ENCODE results near the gene MYO3B. TPM values are rescaled to one million over a fixed set of nuclear protein-coding genes. Genes with fewer than 3 reads are reported as not detected.
"Not testable (repeated sequence)": the region's sequence is repeated elsewhere in the genome, so short reads cannot be mapped to it uniquely, and the experiment has no call there.

The MYO3B gene
- total RNA-seq, 1 experiment from 2014 or later = not detected

- DNase-seq (ENCODE audit: low read depth) = no peak
Observed at GRCh38 chr2:170566138-170566537, 388.2 kb downstream of the MYO3B start.

GRCh38 chr2:170567429-170567828 lies 389.5 kb downstream of the MYO3B start:
- DNase-seq (ENCODE audit: low read depth) = no peak

GRCh38 chr2:170568511-170568910 lies 390.6 kb downstream of the MYO3B start:
- DNase-seq (ENCODE audit: low read depth) = no peak

GRCh38 chr2:170571612-170572011 lies 393.7 kb downstream of the MYO3B start:
- DNase-seq (ENCODE audit: low read depth) = no peak

DNA sequence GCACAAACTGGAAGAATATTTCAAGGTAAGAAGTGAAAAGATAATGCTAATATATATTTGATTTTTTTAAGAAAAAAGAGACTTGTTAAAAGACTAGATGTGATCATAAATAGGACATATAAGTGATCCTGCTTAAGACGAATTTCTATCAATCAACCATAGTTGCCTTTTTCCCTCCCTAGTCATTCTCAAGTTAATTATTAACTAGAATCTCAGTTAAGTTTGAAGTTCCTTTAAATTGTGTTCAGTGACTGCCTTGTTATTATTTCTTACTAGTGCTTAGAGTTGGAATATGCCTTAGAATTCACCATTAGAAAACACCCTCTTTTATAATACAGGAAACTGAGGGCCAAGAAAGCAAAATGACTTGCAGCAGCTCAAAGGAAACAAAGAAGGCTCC lies 395.7 kb downstream of the MYO3B start:
- no peak for DNase-seq (ENCODE audit: low read depth)

- DNase-seq (ENCODE audit: low read depth) = no peak
Observed at GRCh38 chr2:170576296-170576695, 398.3 kb downstream of the MYO3B start.

DNA sequence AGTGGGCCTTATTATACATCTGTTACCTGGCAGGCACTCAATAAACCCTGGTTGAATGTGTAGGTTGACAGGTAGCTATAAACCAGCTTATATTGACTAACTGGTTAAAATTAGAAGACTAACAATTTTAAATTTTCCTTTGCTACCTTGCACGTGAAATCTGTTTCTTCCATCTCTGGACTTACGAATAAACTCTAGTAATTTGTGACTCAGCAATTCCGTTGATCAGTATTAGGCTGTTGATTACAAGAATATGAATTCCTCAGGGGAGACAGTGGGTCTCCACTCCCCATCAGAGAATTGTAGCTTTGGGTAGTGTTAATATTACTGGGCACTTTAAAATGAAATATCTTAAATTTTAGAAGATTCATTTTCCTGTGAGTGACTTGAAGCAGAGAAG lies 399.4 kb downstream of the MYO3B start:
- no peak for DNase-seq (ENCODE audit: low read depth)

GRCh38 chr2:170578606-170579005 lies 400.7 kb downstream of the MYO3B start:
- DNase-seq (ENCODE audit: low read depth) = no peak

DNA sequence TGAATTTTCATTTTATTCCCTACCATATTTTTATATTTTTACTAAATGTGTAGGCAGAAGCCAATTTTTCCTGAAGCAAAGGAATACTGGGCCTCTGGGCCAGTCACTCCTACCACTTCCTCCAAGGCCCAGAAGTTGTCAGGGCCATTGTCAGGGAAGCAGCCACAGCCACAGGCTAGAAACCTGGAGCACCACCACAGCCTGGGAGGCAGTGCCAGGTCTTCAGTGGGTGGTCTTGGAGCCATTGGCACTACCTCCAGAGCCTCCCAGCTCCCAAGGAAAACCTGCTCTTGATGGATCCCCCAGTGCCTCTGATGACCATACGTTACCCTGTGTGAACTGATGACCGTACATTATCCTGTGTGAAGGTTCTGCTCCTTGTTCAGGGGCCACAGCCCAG lies 401.6 kb downstream of the MYO3B start:
- DNase-seq (ENCODE audit: low read depth) = no peak

DNA sequence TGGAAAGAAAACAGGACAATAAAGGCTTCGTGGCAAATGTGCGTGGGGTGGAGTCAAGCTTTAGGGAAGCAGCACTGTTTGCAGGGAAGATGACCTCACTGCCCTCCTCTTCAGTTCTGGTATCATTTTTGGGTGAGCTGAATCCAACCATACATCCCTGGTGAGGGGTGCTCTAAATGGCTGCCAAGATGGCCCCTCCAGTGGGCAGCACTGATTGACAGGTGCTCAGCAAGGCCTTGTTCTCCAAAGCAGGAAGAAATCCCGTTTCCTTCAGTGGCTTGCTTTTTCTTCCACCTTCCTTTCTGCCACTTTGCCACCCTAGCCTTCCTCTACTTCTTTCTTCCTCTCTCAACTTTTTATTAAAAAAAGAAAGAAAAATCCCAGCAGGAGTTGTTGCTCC lies 404.4 kb downstream of the MYO3B start:
- DNase-seq (ENCODE audit: low read depth) = no peak

DNA sequence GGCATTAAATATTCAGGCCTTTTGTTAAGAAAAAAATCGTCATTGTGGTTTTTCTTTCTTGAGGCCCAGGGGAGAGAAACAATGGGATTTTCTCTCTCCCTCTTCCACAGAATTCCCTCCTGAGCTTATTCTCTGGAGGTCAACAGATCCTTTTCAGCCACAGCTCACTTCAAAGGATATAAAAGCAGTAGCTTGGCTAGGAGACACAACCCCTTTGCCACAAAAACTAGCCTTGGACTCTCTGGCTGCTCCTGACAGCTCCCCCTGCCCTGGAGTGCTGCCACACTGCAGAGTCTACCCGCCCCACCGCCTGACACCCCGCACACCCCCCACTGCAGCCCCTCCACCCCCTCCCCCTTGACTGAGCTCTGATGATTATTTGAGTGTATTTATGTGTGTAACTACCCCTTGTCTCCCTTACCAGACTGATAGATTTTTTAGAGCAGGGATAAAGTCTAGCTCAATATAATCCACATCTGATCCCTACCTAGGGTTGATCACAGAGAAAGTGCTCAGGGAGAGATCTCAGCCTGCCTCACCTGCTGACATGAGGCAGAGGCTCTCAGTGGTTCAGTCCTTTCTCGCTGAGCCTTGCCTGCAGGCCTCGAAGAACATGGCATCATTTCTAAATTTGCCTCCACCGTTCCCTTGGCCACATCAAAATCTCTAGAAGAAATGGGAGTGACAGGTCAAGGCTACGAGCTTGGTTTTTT lies 405.0 kb downstream of the MYO3B start:
- DNase-seq (ENCODE audit: low read depth) = no peak

- DNase-seq (ENCODE audit: low read depth) = no peak
Observed at GRCh38 chr2:170585067-170585466, 407.1 kb downstream of the MYO3B start.

DNA sequence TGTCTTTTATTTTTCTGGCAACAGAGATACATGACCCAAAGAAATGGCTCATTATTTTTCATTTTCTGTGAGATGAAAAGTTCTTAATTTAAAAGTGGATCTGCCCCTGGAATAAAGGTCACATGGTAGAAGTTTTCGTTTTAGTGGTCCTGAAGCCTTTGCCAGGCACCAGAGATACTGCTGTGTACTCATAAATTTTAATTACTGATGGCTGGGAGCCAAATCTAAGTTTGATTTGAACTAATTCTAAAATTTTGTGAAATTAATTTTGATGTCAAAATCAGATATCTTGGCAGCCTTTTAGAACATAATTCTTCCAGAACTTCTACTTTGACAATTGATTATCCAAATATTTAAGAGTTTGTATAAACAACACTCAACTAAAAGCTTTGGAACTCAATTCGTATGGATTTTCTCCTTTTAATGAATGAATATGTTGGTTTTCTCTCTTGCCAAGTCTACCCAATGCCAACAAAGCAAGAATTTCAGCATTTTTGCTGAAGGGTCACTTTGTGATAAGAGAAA lies 408.7 kb downstream of the MYO3B start:
- DNase-seq (ENCODE audit: low read depth) = no peak

DNA sequence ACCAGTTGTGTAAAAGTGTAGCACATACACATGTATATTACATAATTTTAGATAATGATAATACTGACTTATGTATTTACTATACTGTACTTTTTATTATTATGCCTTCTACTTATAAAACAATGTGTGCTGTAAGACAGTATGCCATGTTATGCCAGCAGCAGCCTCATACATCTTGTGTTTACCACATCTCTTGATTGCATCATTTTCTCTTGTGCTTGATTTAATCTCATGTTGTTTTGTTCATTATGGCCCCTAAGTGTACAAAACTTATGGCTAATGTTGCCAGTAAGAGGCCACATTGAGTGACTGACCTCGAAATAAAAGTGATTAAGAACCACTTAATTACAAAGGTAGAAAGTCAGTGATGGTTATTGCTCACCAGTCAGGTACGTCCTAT lies 409.2 kb downstream of the MYO3B start:
- DNase-seq (ENCODE audit: low read depth) = no peak

- peak; percentile 34 for DNase-seq (ENCODE audit: low read depth)
Observed at GRCh38 chr2:170587922-170588321, 410.0 kb downstream of the MYO3B start.

GRCh38 chr2:170588729-170589128 lies 410.8 kb downstream of the MYO3B start:
- no peak for DNase-seq (ENCODE audit: low read depth)

- no peak for DNase-seq (ENCODE audit: low read depth)
Observed at GRCh38 chr2:170596576-170596975, 418.6 kb downstream of the MYO3B start.

GRCh38 chr2:170598067-170598395 lies 420.1 kb downstream of the MYO3B start:
- no peak for DNase-seq (ENCODE audit: low read depth)

- DNase-seq (ENCODE audit: low read depth) = no peak
Observed at GRCh38 chr2:170601489-170601888, 423.5 kb downstream of the MYO3B start.

- no peak for DNase-seq (ENCODE audit: low read depth)
Observed at GRCh38 chr2:170605862-170606261, 427.9 kb downstream of the MYO3B start.

DNA sequence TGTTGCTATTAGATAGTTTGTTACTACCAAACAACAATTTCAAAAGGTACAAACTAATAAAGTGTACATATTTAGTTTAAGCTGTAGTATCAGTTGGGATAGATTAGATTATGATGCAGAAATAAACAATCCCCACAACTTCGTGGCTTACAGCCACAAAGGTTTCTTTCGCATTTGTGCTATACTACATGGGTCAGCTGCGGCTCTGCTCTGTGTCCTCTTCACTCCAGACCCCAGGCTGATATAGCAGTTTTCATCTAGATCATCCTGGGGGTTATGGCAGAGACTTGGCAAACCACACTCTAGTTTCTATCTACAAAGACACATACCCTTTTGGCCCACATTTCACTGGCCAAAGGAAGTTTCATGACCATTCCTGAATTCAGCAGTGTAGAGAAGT lies 429.2 kb downstream of the MYO3B start:
- no peak for DNase-seq (ENCODE audit: low read depth)

GRCh38 chr2:170610615-170611014 lies 432.7 kb downstream of the MYO3B start:
- DNase-seq (ENCODE audit: low read depth) = no peak

DNA sequence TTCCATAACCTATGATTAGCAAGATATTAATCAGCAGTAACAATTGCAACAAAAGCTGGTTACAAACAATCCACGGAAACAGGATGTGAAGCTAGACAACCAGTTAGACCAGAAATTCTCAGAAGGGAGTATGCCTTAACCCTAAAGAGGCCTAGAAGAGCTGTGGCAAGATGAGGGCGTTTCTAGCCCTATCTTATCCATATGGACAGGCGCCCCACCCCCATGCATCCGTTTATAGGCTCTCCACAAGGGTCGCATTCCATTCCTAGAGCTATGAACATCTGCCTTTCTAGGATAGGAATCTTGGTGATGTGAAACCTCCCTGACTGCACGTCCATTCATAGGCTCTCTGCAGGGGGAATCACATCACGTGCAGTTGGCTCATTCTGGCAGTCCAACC lies 441.0 kb downstream of the MYO3B start:
- DNase-seq (ENCODE audit: low read depth) = not testable (repeated sequence)

DNA sequence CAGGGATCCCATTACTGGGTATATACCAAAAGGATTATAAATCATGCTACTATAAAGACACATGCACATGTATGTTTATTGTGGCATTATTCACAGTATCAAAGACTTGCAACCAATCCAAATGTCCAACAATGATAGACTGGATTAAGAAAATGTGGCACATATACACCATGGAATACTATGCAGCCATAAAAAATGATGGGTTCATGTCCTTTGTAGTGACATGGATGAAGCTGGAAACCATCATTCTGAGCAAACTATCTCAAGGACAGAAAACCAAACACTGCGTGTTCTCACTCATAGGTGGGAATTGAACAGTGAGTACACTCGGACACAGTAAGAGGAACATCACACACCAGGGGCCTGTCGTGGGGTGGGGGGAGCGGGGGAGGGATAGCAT lies 457.1 kb downstream of the MYO3B start:
- DNase-seq (ENCODE audit: low read depth) = not testable (repeated sequence)

Measured in M059J (cell line).